Raji (cell line): ENCODE measurements around the gene BAHCC1.

ENCODE experiments used
- POLR2A ChIP-seq: IDR thresholded peaks from 2 replicates; pipeline ENCODE4 v1.6.1; 2011; ENCODE audit warnings: low read depth, low read length, control low read depth; ENCODE audit not compliant: insufficient read depth

The BAHCC1 gene

GRCh38 chr17:81491761-81492160, 96.5 kb downstream of the BAHCC1 start:
- TF ChIP-seq POLR2A, result no peak

GRCh38 chr17:81492202-81492601, 96.9 kb downstream of the BAHCC1 start:
- TF ChIP-seq POLR2A, result no peak

- no peak for TF ChIP-seq POLR2A
These were observed 97.4 kb downstream of the BAHCC1 start for GRCh38 chr17:81492706-81493105.

- TF ChIP-seq POLR2A, result no peak
These were observed 98.2 kb downstream of the BAHCC1 start for GRCh38 chr17:81493198-81494038.

GRCh38 chr17:81494626-81495377, 99.5 kb downstream of the BAHCC1 start:
- peak; percentile 48 for TF ChIP-seq POLR2A

GRCh38 chr17:81498953-81499600, 103.8 kb downstream of the BAHCC1 start:
- TF ChIP-seq POLR2A, result no peak

GRCh38 chr17:81499601-81499970, 104.3 kb downstream of the BAHCC1 start:
- no peak for TF ChIP-seq POLR2A

GRCh38 chr17:81500047-81500446, 104.8 kb downstream of the BAHCC1 start:
- no peak for TF ChIP-seq POLR2A

- no peak for TF ChIP-seq POLR2A
These were observed 107.3 kb downstream of the BAHCC1 start for GRCh38 chr17:81502471-81503017.

- no peak for TF ChIP-seq POLR2A
These were observed 108.4 kb downstream of the BAHCC1 start for GRCh38 chr17:81503619-81504018.

- TF ChIP-seq POLR2A, result peak; percentile 14; the same call in 1 of the 2 replicates
These were observed 113.5 kb downstream of the BAHCC1 start for GRCh38 chr17:81508639-81509206.

- TF ChIP-seq POLR2A, result peak; percentile 33; the same call in 1 of the 2 replicates
These were observed 114.1 kb downstream of the BAHCC1 start for GRCh38 chr17:81509207-81509971.

- TF ChIP-seq POLR2A, result 0 out of 2 replicates have a peak, but pooled peaks have one; percentile 11
These were observed 114.9 kb downstream of the BAHCC1 start for GRCh38 chr17:81509972-81510784.
